Astrocyte (in vitro differentiated cells and primary cell): ENCODE measurements around the gene PIK3R6. TPM values are rescaled to one million over a fixed set of nuclear protein-coding genes. Genes with fewer than 3 reads are reported as not detected.

Experiments used
- DNase-seq: peaks from one replicate; pipeline ENCODE4 v3.0.0-alpha.2; 2010; ENCODE audit warnings: low read depth
- FAIRE-seq: peaks from 2 replicates; lab custom pipeline; 2011; peaks lifted over from hg19 to GRCh38; lab: Jason Lieb, UNC
- H2AFZ ChIP-seq: 2 replicates; pipeline ENCODE4 v1.6.0; 2012; ENCODE audit warnings: low read depth, low read length, inconsistent platforms
- H3K27ac ChIP-seq: 2 replicates; pipeline ENCODE4 v1.5.1; 2011; ENCODE audit warnings: low read depth, low read length, inconsistent platforms
- H3K27me3 ChIP-seq: 2 replicates; pipeline ENCODE4 v1.6.0; 2011; ENCODE audit warnings: low read length, inconsistent platforms; ENCODE audit not compliant: insufficient read depth
- H3K36me3 ChIP-seq: 2 replicates; pipeline ENCODE4 v1.5.1; 2011; ENCODE audit warnings: low read length, inconsistent platforms; ENCODE audit not compliant: insufficient read depth
- H3K4me1 ChIP-seq: 2 replicates; pipeline ENCODE4 v1.5.1; 2011; ENCODE audit warnings: low read length, inconsistent platforms; ENCODE audit not compliant: insufficient read depth
- H3K4me2 ChIP-seq: 2 replicates; pipeline ENCODE4 v1.6.0; 2012; ENCODE audit warnings: low read length, inconsistent platforms
- H3K4me3 ChIP-seq: 2 replicates; pipeline ENCODE4 v1.5.1; 2011; ENCODE audit warnings: low read depth, mild to moderate bottlenecking, low read length, inconsistent platforms; ENCODE audit not compliant: insufficient read depth
- H3K79me2 ChIP-seq: 2 replicates; pipeline ENCODE4 v1.6.0; 2012; ENCODE audit warnings: mild to moderate bottlenecking, low read length, inconsistent platforms; ENCODE audit not compliant: insufficient read depth
- H3K9ac ChIP-seq: 2 replicates; pipeline ENCODE4 v1.6.0; 2012; ENCODE audit warnings: mild to moderate bottlenecking, low read length, inconsistent platforms
- H3K9me3 ChIP-seq: 2 replicates; pipeline ENCODE4 v1.5.1; 2012; ENCODE audit warnings: low read depth, mild to moderate bottlenecking, low read length, inconsistent platforms; ENCODE audit not compliant: insufficient read depth
- H4K20me1 ChIP-seq: 2 replicates; pipeline ENCODE4 v1.6.0; 2012; ENCODE audit warnings: low read length, inconsistent platforms; ENCODE audit not compliant: insufficient read depth
- H3K27ac Mint-ChIP-seq: one replicate; pipeline ENCODE4 v1.8.0; 2021; ENCODE audit warnings: mild to moderate bottlenecking, mixed read lengths; ENCODE audit not compliant: unreplicated experiment
- H3K27me3 Mint-ChIP-seq: one replicate; pipeline ENCODE4 v1.8.0; 2021; ENCODE audit warnings: low read depth, mixed read lengths; ENCODE audit not compliant: unreplicated experiment
- H3K36me3 Mint-ChIP-seq: one replicate; pipeline ENCODE4 v1.8.0; 2021; ENCODE audit warnings: low read depth, mixed read lengths; ENCODE audit not compliant: unreplicated experiment
- H3K4me1 Mint-ChIP-seq: one replicate; pipeline ENCODE4 v1.8.0; 2021; ENCODE audit warnings: low read depth, mixed read lengths; ENCODE audit not compliant: unreplicated experiment
- H3K4me3 Mint-ChIP-seq: one replicate; pipeline ENCODE4 v1.8.0; 2021; ENCODE audit warnings: mild to moderate bottlenecking, moderate library complexity, mixed read lengths; ENCODE audit not compliant: unreplicated experiment
- H3K9me3 Mint-ChIP-seq: one replicate; pipeline ENCODE4 v1.8.0; 2021; ENCODE audit warnings: mild to moderate bottlenecking, mixed read lengths; ENCODE audit not compliant: unreplicated experiment
- EZH2 ChIP-seq: IDR thresholded peaks from 2 replicates; pipeline ENCODE4 v1.6.1; 2012; ENCODE audit warnings: mild to moderate bottlenecking, low read length, inconsistent platforms; ENCODE audit not compliant: insufficient read depth
- total RNA-seq: library from RNA; stranded (reverse); gene quantifications from 2 replicates; pipeline ENCODE4 v1.2.1, GENCODE V29; 2021
- TF ChIP-seq, protein P1 (sequence below): IDR thresholded peaks from 2 replicates; pipeline ENCODE4 v1.5.1; 2011; ENCODE audit warnings: low read depth, mild to moderate bottlenecking, inconsistent platforms, low read length, moderate library complexity; ENCODE audit not compliant: insufficient read depth

PIK3R6 gene
- total RNA-seq, 1 donor from 2014 or later: not detected

DNA sequence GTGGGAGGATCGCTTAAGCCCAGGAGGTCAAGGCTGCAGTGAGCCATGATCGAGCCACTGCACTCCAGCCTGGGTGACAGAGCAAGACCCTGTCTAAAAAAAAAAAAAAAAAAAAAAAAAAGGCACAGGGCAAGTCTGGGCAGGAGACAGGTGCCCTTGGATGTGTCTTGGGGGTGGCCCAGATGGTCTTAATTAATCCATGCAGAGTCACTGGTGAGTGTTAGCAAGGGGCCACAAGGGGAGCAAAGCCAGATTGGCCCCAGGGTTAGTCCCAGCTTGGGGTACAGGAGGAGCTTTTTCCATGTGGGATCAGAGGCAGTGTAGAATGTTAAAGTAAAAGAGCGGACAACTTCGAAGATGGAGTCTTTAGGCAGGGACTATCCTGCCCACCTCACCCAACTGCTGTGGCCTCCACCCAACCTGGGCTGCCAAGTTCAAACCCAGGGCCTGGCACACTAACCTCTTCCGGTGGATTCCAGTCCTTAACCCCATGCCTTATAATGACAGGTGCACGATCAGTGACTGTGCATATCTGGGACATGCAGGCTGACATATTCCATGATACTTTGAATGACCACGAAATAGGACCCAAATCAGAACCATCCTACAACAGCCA lies 36.1 kb downstream of the PIK3R6 start:
- no peak overlapping the region for H2AFZ ChIP-seq
- Mint-ChIP-seq H3K9me3 (peaks cover 1% of the 10 kb centered on the region), H3K27ac (no peak overlapping the region), H3K36me3 (no peaks in the 10 kb centered on the region), H3K4me1 (no peaks in the 10 kb centered on the region), H3K4me3 (no peak overlapping the region), H3K27me3 (peaks cover 14% of the 10 kb centered on the region)
- no peak overlapping the region for H3K4me3 ChIP-seq
- no peaks in the 10 kb centered on the region for H4K20me1 ChIP-seq
- no peak overlapping the region for H3K27ac ChIP-seq
- H3K79me2 ChIP-seq: no peaks in the 10 kb centered on the region
- no peaks in the 10 kb centered on the region for H3K9me3 ChIP-seq
- no peaks in the 10 kb centered on the region for H3K4me1 ChIP-seq
- DNase-seq (no peak), FAIRE-seq (no peak)
- peaks cover 2% of the 10 kb centered on the region for H3K27me3 ChIP-seq
- no peak for TF ChIP-seq EZH2
- TF ChIP-seq, protein P1, sequence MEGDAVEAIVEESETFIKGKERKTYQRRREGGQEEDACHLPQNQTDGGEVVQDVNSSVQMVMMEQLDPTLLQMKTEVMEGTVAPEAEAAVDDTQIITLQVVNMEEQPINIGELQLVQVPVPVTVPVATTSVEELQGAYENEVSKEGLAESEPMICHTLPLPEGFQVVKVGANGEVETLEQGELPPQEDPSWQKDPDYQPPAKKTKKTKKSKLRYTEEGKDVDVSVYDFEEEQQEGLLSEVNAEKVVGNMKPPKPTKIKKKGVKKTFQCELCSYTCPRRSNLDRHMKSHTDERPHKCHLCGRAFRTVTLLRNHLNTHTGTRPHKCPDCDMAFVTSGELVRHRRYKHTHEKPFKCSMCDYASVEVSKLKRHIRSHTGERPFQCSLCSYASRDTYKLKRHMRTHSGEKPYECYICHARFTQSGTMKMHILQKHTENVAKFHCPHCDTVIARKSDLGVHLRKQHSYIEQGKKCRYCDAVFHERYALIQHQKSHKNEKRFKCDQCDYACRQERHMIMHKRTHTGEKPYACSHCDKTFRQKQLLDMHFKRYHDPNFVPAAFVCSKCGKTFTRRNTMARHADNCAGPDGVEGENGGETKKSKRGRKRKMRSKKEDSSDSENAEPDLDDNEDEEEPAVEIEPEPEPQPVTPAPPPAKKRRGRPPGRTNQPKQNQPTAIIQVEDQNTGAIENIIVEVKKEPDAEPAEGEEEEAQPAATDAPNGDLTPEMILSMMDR: no peak
- H3K4me2 ChIP-seq: no peak overlapping the region
- H3K9ac ChIP-seq: no peak overlapping the region
- no peaks in the 10 kb centered on the region for H3K36me3 ChIP-seq

DNA sequence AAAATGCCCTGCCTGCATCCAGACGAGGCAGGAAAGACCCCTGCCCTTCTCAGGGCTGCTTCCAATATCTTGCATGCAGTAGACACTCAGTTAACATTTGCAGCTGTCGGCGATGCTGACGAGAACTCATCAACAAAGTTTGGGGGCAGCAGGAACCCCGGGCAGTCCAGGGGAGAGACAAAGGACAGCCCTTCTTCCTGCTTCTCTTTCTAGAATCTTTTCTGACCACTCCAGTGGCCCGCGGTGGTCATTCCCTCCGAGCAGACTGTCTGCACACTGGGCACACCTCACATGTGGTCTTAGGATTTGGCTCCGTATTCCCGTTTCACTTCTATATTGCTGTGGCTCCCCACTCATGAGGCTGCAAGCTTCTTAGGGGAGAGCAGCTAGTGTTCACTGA lies 37.3 kb downstream of the PIK3R6 start:
- H3K27me3 Mint-ChIP-seq: peaks cover 6% of the 10 kb centered on the region
- TF ChIP-seq EZH2: no peak
- H3K4me1 ChIP-seq: no peaks in the 10 kb centered on the region
- H3K4me3 ChIP-seq: no peak overlapping the region
- no peaks in the 10 kb centered on the region for H4K20me1 ChIP-seq
- H3K36me3 ChIP-seq: no peaks in the 10 kb centered on the region
- H3K4me1 Mint-ChIP-seq: no peaks in the 10 kb centered on the region
- no peak overlapping the region for H3K4me3 Mint-ChIP-seq
- no peak overlapping the region for H3K27ac ChIP-seq
- H3K9me3 ChIP-seq: no peaks in the 10 kb centered on the region
- FAIRE-seq (no peak), DNase-seq (no peak)
- H3K27me3 ChIP-seq: peaks cover 2% of the 10 kb centered on the region
- peaks cover 5% of the 10 kb centered on the region for H3K9me3 Mint-ChIP-seq
- no peak overlapping the region for H3K4me2 ChIP-seq
- H3K36me3 Mint-ChIP-seq: no peaks in the 10 kb centered on the region
- no peak overlapping the region for H3K9ac ChIP-seq
- H3K79me2 ChIP-seq: no peaks in the 10 kb centered on the region
- no peak overlapping the region for H3K27ac Mint-ChIP-seq
- H2AFZ ChIP-seq: no peak overlapping the region

DNA sequence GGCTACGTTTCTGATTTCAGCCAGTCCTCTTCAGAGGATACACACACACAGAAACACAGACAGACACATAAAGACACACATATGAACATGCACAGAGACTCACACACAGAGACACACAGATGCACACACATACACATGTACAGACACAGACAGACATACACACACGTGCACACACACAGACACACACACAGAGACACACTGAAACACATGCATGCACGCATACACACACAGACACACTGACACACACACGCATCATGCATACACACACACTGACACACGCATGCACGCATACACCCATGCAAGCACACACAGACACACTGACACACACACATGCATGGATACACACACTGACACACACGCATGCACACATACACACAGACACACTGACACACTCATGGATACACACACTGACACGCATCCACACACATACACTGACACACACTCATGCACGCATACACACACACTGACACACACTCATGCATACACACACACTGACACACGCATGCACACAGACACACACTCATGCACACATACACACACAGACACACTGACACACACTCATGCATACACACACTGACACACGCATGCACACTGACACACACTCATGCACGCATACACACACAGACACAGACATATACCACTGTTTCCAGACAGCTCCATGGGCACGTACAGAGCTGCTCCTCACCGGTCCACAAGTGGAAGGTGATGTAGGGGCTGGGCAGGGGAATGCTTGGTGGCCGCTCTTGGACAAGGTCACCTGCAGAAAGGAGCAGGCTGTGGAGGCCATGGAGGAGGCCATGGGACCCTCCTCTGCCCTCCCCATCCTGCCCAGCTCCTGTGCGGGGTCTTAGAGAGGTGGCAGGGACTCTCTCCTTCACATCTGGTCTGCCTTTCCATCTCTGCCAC lies 38.2 kb downstream of the PIK3R6 start:
- Mint-ChIP-seq H3K4me3 (no peak overlapping the region), H3K9me3 (peaks cover 5% of the 10 kb centered on the region), H3K27me3 (peaks cover 3% of the 10 kb centered on the region), H3K36me3 (no peaks in the 10 kb centered on the region), H3K27ac (no peak overlapping the region), H3K4me1 (no peaks in the 10 kb centered on the region)
- FAIRE-seq (no peak), DNase-seq (no peak)
- H3K27me3 ChIP-seq: peaks cover 2% of the 10 kb centered on the region
- H3K36me3 ChIP-seq: no peaks in the 10 kb centered on the region
- no peak overlapping the region for H3K4me2 ChIP-seq
- no peak overlapping the region for H3K4me3 ChIP-seq
- no peak for TF ChIP-seq EZH2
- TF ChIP-seq, protein P1: no peak
- H3K9ac ChIP-seq: no peak overlapping the region
- H3K4me1 ChIP-seq: no peaks in the 10 kb centered on the region
- H3K79me2 ChIP-seq: no peaks in the 10 kb centered on the region
- no peak overlapping the region for H3K27ac ChIP-seq
- no peaks in the 10 kb centered on the region for H4K20me1 ChIP-seq
- H2AFZ ChIP-seq: no peak overlapping the region
- H3K9me3 ChIP-seq: peaks cover 2% of the 10 kb centered on the region
